Measurements from ENCODE around the gene CNOT6L.

Gene CNOT6L

GRCh38 chr4:77671051-77671450, 148.1 kb downstream of the CNOT6L start:
- DNase-seq (ENCODE audit: low read depth), result no peak
- TF ChIP-seq CTCF (IDR thresholded peaks at IDR 0.05; ENCODE audit: low read depth, low read length, missing control alignments), result no peak
- no peak overlapping the region for H3K4me3 ChIP-seq (ENCODE audit: low read depth, low read length)
- in situ Hi-C loops (cut with HindIII; ENCODE audit: low sequenced_read_pairs), result no loop called here

GRCh38 chr4:77669946-77670590, 149.1 kb downstream of the CNOT6L start:
- H3K4me3 ChIP-seq (ENCODE audit: low read depth, low read length), result no peak overlapping the region
- no peak for DNase-seq (ENCODE audit: low read depth)
- in situ Hi-C loops (cut with HindIII; ENCODE audit: low sequenced_read_pairs), result no loop called here
- TF ChIP-seq CTCF (IDR thresholded peaks at IDR 0.05; ENCODE audit: low read depth, low read length, missing control alignments), result no peak

GRCh38 chr4:77665381-77666069, 153.6 kb downstream of the CNOT6L start:
- DNase-seq (ENCODE audit: low read depth), result no peak
- TF ChIP-seq CTCF (IDR thresholded peaks at IDR 0.05; ENCODE audit: low read depth, low read length, missing control alignments), result no peak
- in situ Hi-C loops (cut with HindIII; ENCODE audit: low sequenced_read_pairs), result no loop called here
- no peak overlapping the region for H3K4me3 ChIP-seq (ENCODE audit: low read depth, low read length)
